MM.1S (cell line): ENCODE measurements around the gene GRIK2.

ENCODE experiments used
- EZH2 ChIP-seq: fragments of 300-600 bp; sonication (generic); optimal IDR thresholded peaks from 2 replicates; pipeline ENCODE3; 2017; ENCODE audit warnings: low read depth, mild to moderate bottlenecking, antibody characterized with exemption, low read length, mixed read lengths
- TF ChIP-seq, protein P1 (sequence below): fragments of 300-600 bp; sonication (generic); IDR thresholded peaks from 2 replicates; pipeline ENCODE4 v1.5.1; 2016; ENCODE audit warnings: antibody characterized with exemption, low read length, mixed read lengths

DNA sequence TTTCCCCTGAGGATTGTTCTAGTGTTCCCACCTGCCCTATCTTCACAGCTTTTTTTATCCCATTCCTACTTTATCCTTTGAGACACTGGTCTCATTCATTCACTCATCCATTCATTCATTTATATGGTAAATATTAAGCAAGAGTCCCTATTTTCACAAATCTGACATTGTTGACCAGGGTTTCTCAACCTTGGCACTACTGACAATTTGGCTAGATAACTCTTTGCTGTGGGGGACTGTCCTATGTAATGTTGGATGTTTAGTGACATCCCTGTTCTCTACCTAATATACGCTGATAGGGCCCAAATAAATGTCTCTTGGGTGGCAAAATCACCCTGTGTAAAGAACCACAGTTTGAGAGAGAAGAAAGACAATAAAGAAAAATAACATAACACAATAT lies 345.0 kb downstream of the GRIK2 start:
- TF ChIP-seq, protein P1, sequence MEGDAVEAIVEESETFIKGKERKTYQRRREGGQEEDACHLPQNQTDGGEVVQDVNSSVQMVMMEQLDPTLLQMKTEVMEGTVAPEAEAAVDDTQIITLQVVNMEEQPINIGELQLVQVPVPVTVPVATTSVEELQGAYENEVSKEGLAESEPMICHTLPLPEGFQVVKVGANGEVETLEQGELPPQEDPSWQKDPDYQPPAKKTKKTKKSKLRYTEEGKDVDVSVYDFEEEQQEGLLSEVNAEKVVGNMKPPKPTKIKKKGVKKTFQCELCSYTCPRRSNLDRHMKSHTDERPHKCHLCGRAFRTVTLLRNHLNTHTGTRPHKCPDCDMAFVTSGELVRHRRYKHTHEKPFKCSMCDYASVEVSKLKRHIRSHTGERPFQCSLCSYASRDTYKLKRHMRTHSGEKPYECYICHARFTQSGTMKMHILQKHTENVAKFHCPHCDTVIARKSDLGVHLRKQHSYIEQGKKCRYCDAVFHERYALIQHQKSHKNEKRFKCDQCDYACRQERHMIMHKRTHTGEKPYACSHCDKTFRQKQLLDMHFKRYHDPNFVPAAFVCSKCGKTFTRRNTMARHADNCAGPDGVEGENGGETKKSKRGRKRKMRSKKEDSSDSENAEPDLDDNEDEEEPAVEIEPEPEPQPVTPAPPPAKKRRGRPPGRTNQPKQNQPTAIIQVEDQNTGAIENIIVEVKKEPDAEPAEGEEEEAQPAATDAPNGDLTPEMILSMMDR: no peak
- TF ChIP-seq EZH2: no peak
